LNCAP (cell line): ENCODE results near the gene MXRA7.

Source experiments
- CTCF ChIP-seq: fragments of 450-650 bp; IDR thresholded peaks from 2 replicates; pipeline ENCODE4 v1.5.1; 2017; ENCODE audit warnings: mild to moderate bottlenecking

Gene MXRA7

DNA sequence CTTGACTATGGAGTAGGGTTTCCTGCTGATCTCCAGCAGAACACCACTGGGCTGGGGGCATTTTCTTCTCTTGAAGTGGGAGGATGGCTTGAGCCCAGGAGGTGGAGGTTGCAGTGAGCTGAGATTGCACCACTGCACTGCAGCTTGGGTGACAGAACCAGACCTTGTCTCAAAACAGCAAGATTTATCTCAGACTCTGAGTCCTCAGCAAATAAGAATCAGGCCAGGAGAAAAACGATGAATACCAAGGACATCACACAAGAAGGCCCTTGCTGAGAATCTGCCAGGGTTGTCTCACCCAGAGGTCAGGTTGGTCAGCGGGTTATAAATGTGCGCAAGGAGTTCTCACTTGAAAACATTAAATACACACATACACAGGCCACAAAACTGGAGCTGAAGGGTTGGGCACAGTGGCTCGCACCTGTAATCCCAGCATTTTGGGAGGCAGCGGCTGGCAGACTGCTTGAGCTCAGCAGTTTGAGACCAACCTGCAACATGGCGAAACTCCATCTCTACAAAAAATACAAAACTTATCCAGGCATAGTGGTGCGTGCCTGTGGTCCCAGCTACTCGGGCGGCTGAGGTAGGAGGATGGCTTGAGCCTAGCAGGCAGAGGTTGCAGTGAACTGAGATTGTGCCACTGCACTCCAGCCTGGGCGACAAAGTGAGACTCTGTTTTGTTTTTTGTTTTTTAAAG lies 7.7 kb downstream of the MXRA7 start:
- TF ChIP-seq CTCF = no peak

DNA sequence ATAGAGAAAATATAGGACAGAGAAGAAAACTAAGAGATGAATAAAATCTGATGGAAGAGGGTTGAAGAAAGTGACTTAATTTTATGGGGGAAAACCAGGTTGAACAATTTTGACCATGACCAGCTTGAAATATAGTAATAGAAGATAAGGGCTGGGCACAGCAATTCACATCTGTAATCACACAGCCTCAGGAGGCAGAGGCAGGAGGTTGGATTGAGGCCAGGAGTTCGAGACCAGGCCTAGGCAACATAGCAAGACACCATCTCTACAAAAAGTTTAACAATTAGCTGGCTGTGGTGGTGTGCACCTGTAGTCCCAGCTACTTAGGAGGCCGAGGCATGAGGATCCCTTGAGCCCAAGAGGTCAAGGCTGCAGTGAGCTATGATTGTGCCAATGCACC lies 8.7 kb downstream of the MXRA7 start:
- TF ChIP-seq CTCF = no peak

DNA sequence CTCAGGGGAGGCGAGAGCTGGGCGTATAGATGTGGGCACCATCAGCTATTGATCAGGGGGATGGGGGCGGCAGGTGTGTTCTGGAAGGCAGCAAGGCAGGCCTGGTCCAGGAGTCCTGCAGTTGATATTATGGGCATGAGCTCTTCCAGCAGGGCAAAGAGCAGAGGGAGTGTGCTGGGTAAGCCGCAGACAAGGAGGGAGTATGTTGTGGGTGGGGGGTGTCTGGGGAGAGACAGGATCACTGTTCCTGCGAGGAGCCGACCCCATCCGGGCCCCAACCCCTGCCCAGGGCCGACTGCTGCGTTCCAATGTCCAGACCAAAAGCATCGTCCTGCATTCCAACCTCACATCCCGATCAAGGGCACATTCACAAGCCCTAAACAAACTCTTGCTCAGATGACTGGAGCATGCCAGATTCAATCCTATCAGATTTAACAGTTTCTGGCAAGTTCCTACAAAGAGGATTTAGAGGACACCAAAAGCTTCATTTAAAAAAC lies 9.2 kb downstream of the MXRA7 start:
- TF ChIP-seq CTCF = no peak

DNA sequence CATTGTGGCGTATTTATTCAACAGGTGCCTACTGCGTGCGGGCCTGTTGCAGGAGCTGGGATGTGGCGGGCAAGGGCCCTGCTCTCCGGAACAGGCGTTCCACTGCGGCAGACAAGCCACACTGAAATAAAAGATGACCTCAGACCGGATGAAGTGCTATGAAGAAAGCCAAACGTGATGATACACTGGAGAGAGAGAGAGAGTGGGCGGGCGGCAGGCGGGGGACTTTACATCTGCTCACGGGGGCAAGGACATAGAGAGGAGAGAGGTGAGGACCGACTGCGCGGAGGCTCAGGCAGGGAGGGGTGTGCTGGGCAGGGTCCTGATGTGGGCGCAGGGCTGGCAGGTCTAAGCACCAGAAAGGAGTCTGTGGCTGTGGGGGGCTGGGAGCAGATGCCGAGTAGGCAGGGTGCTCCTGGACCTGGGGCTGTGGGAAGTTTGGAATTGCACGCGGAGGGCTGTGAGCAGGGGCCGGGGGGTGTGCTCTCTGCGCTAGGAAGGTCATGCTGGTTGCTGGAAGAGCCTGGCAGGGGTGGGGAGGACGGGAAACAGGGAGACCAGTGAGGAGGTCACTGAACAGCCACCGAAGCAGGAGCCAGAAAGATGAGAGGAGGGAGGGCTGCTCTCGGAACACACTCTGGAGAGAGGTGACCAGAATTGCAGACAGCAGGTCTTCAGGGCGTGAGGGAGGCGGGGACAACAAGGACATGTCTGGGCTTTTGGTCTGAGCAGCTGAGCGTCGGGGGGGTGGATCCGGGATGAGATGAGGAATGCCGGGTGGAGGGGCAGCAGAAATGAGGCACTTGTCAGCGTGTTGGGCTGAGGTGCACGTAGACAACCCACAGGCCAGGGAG lies 9.9 kb downstream of the MXRA7 start:
- no peak for TF ChIP-seq CTCF

- no peak for TF ChIP-seq CTCF
Measured at GRCh38 chr17:76700270-76700616, 10.5 kb downstream of the MXRA7 start.

- TF ChIP-seq CTCF = no peak
Measured at GRCh38 chr17:76697702-76698465, 12.9 kb downstream of the MXRA7 start.
